Body of pancreas (tissue), 4 donors: ENCODE results near the gene ZNF672.

Source experiments
- POLR2A ChIP-seq, 3 donors: fragments of 450-650 bp; IDR thresholded peaks; one replicate each; pipeline ENCODE4 v1.6.1; 2016; ENCODE audit warnings: antibody characterized with exemption in 3 of 3, mild to moderate bottlenecking in 2 of 3
- TF ChIP-seq, protein P1 (sequence below), 7 experiments: fragments of 450-650 bp in 4 of 7; fragments of 200-600 bp in 3 of 7; sonication (generic) in 3 of 7; IDR thresholded peaks; one replicate each; pipeline ENCODE4 v1.5.1; 2016 to 2019; ENCODE audit warnings: antibody characterized with exemption in 7 of 7

DNA sequence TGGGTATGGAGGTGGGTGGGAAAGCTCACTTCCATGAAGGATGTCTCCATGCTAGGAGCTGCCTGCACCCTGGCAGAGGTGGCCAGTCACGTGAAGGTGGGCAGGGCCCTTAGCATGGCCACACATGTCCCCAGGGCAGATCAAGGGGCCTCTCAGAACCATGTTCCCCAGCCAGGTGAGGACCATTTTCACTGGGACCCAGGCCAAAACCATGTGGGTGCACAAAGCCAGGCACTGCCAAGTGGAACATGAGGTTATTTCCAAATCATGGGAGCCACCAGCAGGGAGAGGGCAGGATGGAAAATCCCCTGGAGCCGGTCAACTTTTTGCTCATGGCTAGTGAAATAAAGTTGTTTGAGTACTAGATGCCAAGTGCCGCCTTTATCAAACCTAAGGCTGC is 11.1 kb downstream of the ZNF672 start:
- TF ChIP-seq, protein P1, sequence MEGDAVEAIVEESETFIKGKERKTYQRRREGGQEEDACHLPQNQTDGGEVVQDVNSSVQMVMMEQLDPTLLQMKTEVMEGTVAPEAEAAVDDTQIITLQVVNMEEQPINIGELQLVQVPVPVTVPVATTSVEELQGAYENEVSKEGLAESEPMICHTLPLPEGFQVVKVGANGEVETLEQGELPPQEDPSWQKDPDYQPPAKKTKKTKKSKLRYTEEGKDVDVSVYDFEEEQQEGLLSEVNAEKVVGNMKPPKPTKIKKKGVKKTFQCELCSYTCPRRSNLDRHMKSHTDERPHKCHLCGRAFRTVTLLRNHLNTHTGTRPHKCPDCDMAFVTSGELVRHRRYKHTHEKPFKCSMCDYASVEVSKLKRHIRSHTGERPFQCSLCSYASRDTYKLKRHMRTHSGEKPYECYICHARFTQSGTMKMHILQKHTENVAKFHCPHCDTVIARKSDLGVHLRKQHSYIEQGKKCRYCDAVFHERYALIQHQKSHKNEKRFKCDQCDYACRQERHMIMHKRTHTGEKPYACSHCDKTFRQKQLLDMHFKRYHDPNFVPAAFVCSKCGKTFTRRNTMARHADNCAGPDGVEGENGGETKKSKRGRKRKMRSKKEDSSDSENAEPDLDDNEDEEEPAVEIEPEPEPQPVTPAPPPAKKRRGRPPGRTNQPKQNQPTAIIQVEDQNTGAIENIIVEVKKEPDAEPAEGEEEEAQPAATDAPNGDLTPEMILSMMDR (IDR thresholded peaks at IDR 0.05) = no peak
- TF ChIP-seq POLR2A (IDR thresholded peaks at IDR 0.05) = no peak
